Mucosa of descending colon (tissue), 3 donors: ENCODE data around the gene TSPAN18. TPM values are rescaled to one million over a fixed set of nuclear protein-coding genes. Genes with fewer than 3 reads are reported as not detected.

ENCODE experiments used
- ATAC-seq: fragments of 200-7000 bp; cut with Tn5 transposase; one replicate; pipeline ENCODE4 v1.9.1; 2020; ENCODE audit warnings: mild to moderate bottlenecking, moderate library complexity
- DNase-seq, 3 donors: peaks; one replicate each; pipeline ENCODE4 v3.0.0-alpha.2; 2020
- H3K36me3 ChIP-seq: fragments of 200-600 bp; one replicate; pipeline ENCODE4 v1.8.0; 2021; ENCODE audit warnings: low read depth, mild to moderate bottlenecking
- H3K4me1 ChIP-seq: fragments of 200-600 bp; one replicate; pipeline ENCODE4 v1.8.0; 2021; ENCODE audit warnings: low read depth, mild to moderate bottlenecking
- H3K4me3 ChIP-seq: fragments of 200-600 bp; one replicate; pipeline ENCODE4 v1.8.0; 2021; ENCODE audit warnings: mild to moderate bottlenecking
- H3K9me3 ChIP-seq: fragments of 200-600 bp; one replicate; pipeline ENCODE4 v1.8.0; 2021; ENCODE audit warnings: mild to moderate bottlenecking
- CTCF ChIP-seq: fragments of 200-600 bp; IDR thresholded peaks from one replicate; pipeline ENCODE4 v1.8.0; 2022; ENCODE audit warnings: antibody characterized with exemption, mild to moderate bottlenecking
- intact Hi-C, 2 donors: fragments of 100-400 bp; cut with DNase I in 1 of 2; cut with micrococcal nuclease in 1 of 2; formaldehyde crosslinking; loops; one replicate each; pipeline versions ENCODE4 v1.11.0 to v1.11.1; 2022; cut with DNase I, micrococcal nuclease
- total RNA-seq, 3 donors: library from RNA; stranded (reverse); fragmentation: NEBNext Ultra II Directional in 2 of 3; extraction: Animal tissue kit (Norgen Biotek cat#: 25700) in 2 of 3; gene quantifications; one replicate each; pipeline versions ENCODE4 v1.2.1 to v1.2.4, GENCODE V29; 2021 to 2023
- donor health status: DM: no; HTN: no; CAD: no; lungs with moderate emphysema.
- donor health status: DM: no; HTN: no; CAD: no.
- donor health status: DM: no; HTN: yes; CAD: no.

The TSPAN18 gene
- total RNA-seq, 3 donors from 2014 or later, result 3.6 to 63.2 (median 8.5) TPM

GRCh38 chr11:44743959-44744557, 17.3 kb downstream of the TSPAN18 start:
- H3K9me3 ChIP-seq, result no peaks in the 10 kb centered on the region
- no peak for TF ChIP-seq CTCF
- H3K4me3 ChIP-seq, result no peak overlapping the region
- DNase-seq, result no peak
- no peaks in the 10 kb centered on the region for H3K36me3 ChIP-seq
- intact Hi-C loops, result no loop called here
- ATAC-seq, result peak; percentile 18
- H3K4me1 ChIP-seq, result no peaks in the 10 kb centered on the region

- intact Hi-C loops, result no loop called here
- H3K9me3 ChIP-seq, result no peaks in the 10 kb centered on the region
- H3K4me3 ChIP-seq, result no peak overlapping the region
- no peaks in the 10 kb centered on the region for H3K4me1 ChIP-seq
- H3K36me3 ChIP-seq, result no peaks in the 10 kb centered on the region
- no peak for TF ChIP-seq CTCF
- DNase-seq (no peak), ATAC-seq (no peak)
Observed at GRCh38 chr11:44746894-44747293, 20.1 kb downstream of the TSPAN18 start.

GRCh38 chr11:44747316-44747715, 20.6 kb downstream of the TSPAN18 start:
- ATAC-seq (peak; percentile 38), DNase-seq (no peak)
- Histone ChIP-seq H3K36me3 (no peaks in the 10 kb centered on the region), H3K9me3 (no peaks in the 10 kb centered on the region), H3K4me3 (no peak overlapping the region), H3K4me1 (no peaks in the 10 kb centered on the region)
- TF ChIP-seq CTCF, result no peak
- intact Hi-C loops, result no loop called here

GRCh38 chr11:44747836-44748235, 21.1 kb downstream of the TSPAN18 start:
- TF ChIP-seq CTCF, result no peak
- Histone ChIP-seq H3K4me3 (no peak overlapping the region), H3K9me3 (no peaks in the 10 kb centered on the region), H3K36me3 (no peaks in the 10 kb centered on the region), H3K4me1 (no peaks in the 10 kb centered on the region)
- no peak for ATAC-seq
- intact Hi-C loops, result no loop called here
- DNase-seq, result no peak

GRCh38 chr11:44748606-44749005, 21.8 kb downstream of the TSPAN18 start:
- H3K36me3 ChIP-seq, result no peaks in the 10 kb centered on the region
- intact Hi-C loops, result no loop called here
- ATAC-seq, result no peak
- no peaks in the 10 kb centered on the region for H3K4me1 ChIP-seq
- no peak overlapping the region for H3K4me3 ChIP-seq
- DNase-seq, result no peak
- H3K9me3 ChIP-seq, result no peaks in the 10 kb centered on the region
- no peak for TF ChIP-seq CTCF

GRCh38 chr11:44749189-44749588, 22.4 kb downstream of the TSPAN18 start:
- TF ChIP-seq CTCF, result no peak
- no peak for ATAC-seq
- intact Hi-C loops, result no loop called here
- Histone ChIP-seq H3K4me1 (no peaks in the 10 kb centered on the region), H3K36me3 (no peaks in the 10 kb centered on the region), H3K4me3 (no peak overlapping the region), H3K9me3 (no peaks in the 10 kb centered on the region)
- DNase-seq, result no peak
